HG02973 (cell line): ENCODE results near the gene HOXD4.

Source experiments
- ATAC-seq: cut with Tn5 transposase; IDR thresholded peaks from one replicate; pipeline ENCODE4 v1.9.1; 2021; ENCODE audit warnings: moderate library complexity; ENCODE audit not compliant: unreplicated experiment

HOXD4 gene

GRCh38 chr2:176139661-176140512, 11.5 kb upstream of the HOXD4 start:
- no peak for ATAC-seq

- ATAC-seq, result peak; percentile 92
Observed at GRCh38 chr2:176140513-176141317, 10.6 kb upstream of the HOXD4 start.

- ATAC-seq, result no peak
Observed at GRCh38 chr2:176142281-176142680, 9.1 kb upstream of the HOXD4 start.

GRCh38 chr2:176145085-176145969, 6.0 kb upstream of the HOXD4 start:
- no peak for ATAC-seq

- ATAC-seq, result no peak
Observed at GRCh38 chr2:176146101-176146500, 5.2 kb upstream of the HOXD4 start.

- ATAC-seq, result no peak
Observed at GRCh38 chr2:176146645-176147044, 4.7 kb upstream of the HOXD4 start.

GRCh38 chr2:176147210-176147799, 4.0 kb upstream of the HOXD4 start:
- no peak for ATAC-seq

GRCh38 chr2:176147800-176148496, 3.4 kb upstream of the HOXD4 start:
- no peak for ATAC-seq

- ATAC-seq, result no peak
Observed at GRCh38 chr2:176148751-176149421, 2.5 kb upstream of the HOXD4 start.

GRCh38 chr2:176149481-176149938, 1.8 kb upstream of the HOXD4 start:
- no peak for ATAC-seq

GRCh38 chr2:176149939-176150583, 1.3 kb upstream of the HOXD4 start:
- ATAC-seq, result no peak

- ATAC-seq, result no peak
Observed at GRCh38 chr2:176150584-176151441, 537 bp upstream of the HOXD4 start.

- ATAC-seq, result no peak
Observed at GRCh38 chr2:176152350-176153181, 1.2 kb downstream of the HOXD4 start.

- no peak for ATAC-seq
Observed at GRCh38 chr2:176154576-176155252, 3.4 kb downstream of the HOXD4 start.

GRCh38 chr2:176155356-176156044, 4.2 kb downstream of the HOXD4 start:
- no peak for ATAC-seq

GRCh38 chr2:176156301-176156806, 5.0 kb downstream of the HOXD4 start:
- ATAC-seq, result no peak
